H1 (cell line): ENCODE data around the gene RASGRP3. TPM values are rescaled to one million over a fixed set of nuclear protein-coding genes. Genes with fewer than 3 reads are reported as not detected.

ENCODE experiments used
- HDAC2 ChIP-seq, 2 experiments: fragments of 300-600 bp in 1 of 2; sonication (generic) in 1 of 2; IDR thresholded peaks; 2 replicates each; pipeline ENCODE4 v1.6.1; 2011 to 2012; ENCODE audit warnings: low read depth in 2 of 2, low read length in 2 of 2, mild to moderate bottlenecking in 2 of 2, moderate library complexity in 2 of 2, borderline replicate concordance in 1 of 2, inconsistent platforms in 1 of 2
- TAF7 ChIP-seq: optimal IDR thresholded peaks from 2 replicates; pipeline ENCODE3; 2011; ENCODE audit warnings: low read depth, mild to moderate bottlenecking, inconsistent platforms, low read length, moderate library complexity, borderline replicate concordance
- polyA plus RNA-seq, 7 experiments: library from polyadenylated mRNA; depleted of rRNA in 3 of 7; stranded (reverse) in 5 of 7; unstranded in 2 of 7; fragments of >200 nt in 5 of 7; fragments of 200-250 nt in 2 of 7; gene quantifications; 1 replicate in 5 of 7; 2 replicates in 1 of 7; 4 replicates in 1 of 7; pipeline versions ENCODE4 v1.2.1 to v1.2.3, GENCODE V29; 2011 to 2013; ENCODE audit warnings: missing spikeins in 2 of 7, mixed read lengths in 2 of 7
- total RNA-seq: library from RNA; stranded (reverse); fragmentation: NEBNext Ultra II Directional; extraction: Animal tissue kit (Norgen Biotek cat#: 25700); gene quantifications from 2 replicates; pipeline ENCODE4 v1.2.1, GENCODE V29; 2021

The RASGRP3 gene
- total and polyA plus RNA-seq, 2 of the 8 experiments (the other 6 are each of a cell fraction or from before 2014, with no cell fraction given), result 0.06 TPM; not detected in 1

- no peak for TF ChIP-seq TAF7
- no peak for TF ChIP-seq HDAC2 (IDR thresholded peaks at IDR 0.05; ENCODE audit: borderline replicate concordance in 1 of 2, low read depth in 2 of 2, low read length in 2 of 2)
These were observed 7.7 kb downstream of the RASGRP3 start (continued) for GRCh38 chr2:33484042-33484621.
